Left ventricle myocardium inferior (tissue), 1 donor: ENCODE measurements around the gene COL6A6. TPM values are rescaled to one million over a fixed set of nuclear protein-coding genes. Genes with fewer than 3 reads are reported as not detected.

Experiments
- DNase-seq: peaks from one replicate; pipeline ENCODE4 v3.0.0-alpha.2; 2020
- H3K27ac ChIP-seq: fragments of 200-600 bp; replicated peaks from 2 replicates; pipeline ENCODE4 v1.8.0; 2021
- H3K27me3 ChIP-seq: fragments of 200-600 bp; 2 replicates; pipeline ENCODE4 v1.8.0; 2021; ENCODE audit warnings: low read depth
- H3K36me3 ChIP-seq: fragments of 200-600 bp; 2 replicates; pipeline ENCODE4 v1.8.0; 2021
- H3K4me1 ChIP-seq: fragments of 200-600 bp; 2 replicates; pipeline ENCODE4 v1.8.0; 2021
- H3K4me3 ChIP-seq: fragments of 200-600 bp; 2 replicates; pipeline ENCODE4 v1.8.0; 2021; ENCODE audit warnings: mild to moderate bottlenecking, moderate library complexity
- H3K9me3 ChIP-seq: fragments of 200-600 bp; replicated peaks from 2 replicates; pipeline ENCODE4 v1.8.0; 2021
- CTCF ChIP-seq: fragments of 200-600 bp; IDR thresholded peaks from 2 replicates; pipeline ENCODE4 v1.8.0; 2021; ENCODE audit warnings: antibody characterized with exemption, mild to moderate bottlenecking, borderline replicate concordance
- intact Hi-C: fragments of 100-400 bp; cut with micrococcal nuclease; formaldehyde crosslinking; loops from one replicate; pipeline ENCODE4 v1.11.0; 2022
- long read RNA-seq: library from polyadenylated mRNA; unstranded; transcript quantifications from one replicate; pipeline ENCODE4 v2.0.0, GENCODE V29; 2021
- total RNA-seq: library from RNA; stranded (reverse); fragmentation: NEBNext Ultra II Directional; extraction: Animal tissue kit (Norgen Biotek cat#: 25700); gene quantifications from one replicate; pipeline ENCODE4 v1.2.1, GENCODE V29; 2021
- donor health status: DM: no; HTN: yes; CAD: no; lungs with severe emphysema.

Gene COL6A6
- total RNA-seq, result 2.1 TPM
- long read RNA-seq, result 0 reads

- H3K9me3 ChIP-seq, result no peaks in the 10 kb centered on the region
- peak within 1 kb of the TSS; percentile 59 for H3K4me3 ChIP-seq
- peaks cover 68% of the 10 kb centered on the region for H3K27me3 ChIP-seq
- intact Hi-C loops, result no loop called here
- no peak for TF ChIP-seq CTCF
- peaks cover 8% of the 10 kb centered on the region for H3K4me1 ChIP-seq
- DNase-seq, result no peak
- H3K36me3 ChIP-seq, result no peaks in the 10 kb centered on the region
- peak within 1 kb of the TSS; percentile 36 for H3K27ac ChIP-seq
Measured at GRCh38 chr3:130516645-130517512, at the start of gene COL6A6. COL6A6 (plus strand) TSS chr3:130517177; CDS start chr3:130560365, 43,188 bp downstream.

DNA sequence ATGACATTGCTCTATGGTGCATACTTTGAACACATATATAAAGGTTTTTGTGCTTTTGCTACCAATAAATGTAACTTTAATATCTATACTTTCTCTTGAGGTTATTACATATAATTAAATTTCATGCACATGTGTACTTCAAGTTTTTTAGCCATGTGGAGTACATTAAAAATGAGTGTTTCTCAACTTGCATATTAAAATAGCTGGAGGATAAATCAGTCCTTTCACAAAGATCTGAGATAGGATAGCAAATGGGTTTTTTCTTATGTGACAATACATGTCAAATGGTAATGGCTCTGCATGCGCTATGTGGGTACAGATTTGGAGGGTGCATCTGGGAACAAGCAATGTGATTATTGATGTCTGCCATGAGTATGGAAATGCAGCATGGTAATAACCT lies 48.7 kb upstream of the COL6A6 start:
- intact Hi-C loops, result no loop called here
- Histone ChIP-seq H3K27me3 (peaks cover 8% of the 10 kb centered on the region), H3K4me3 (no peak overlapping the region), H3K9me3 (no peaks in the 10 kb centered on the region), H3K27ac (no peak overlapping the region), H3K4me1 (no peaks in the 10 kb centered on the region), H3K36me3 (no peaks in the 10 kb centered on the region)
- no peak for DNase-seq
- no peak for TF ChIP-seq CTCF

GRCh38 chr3:130470126-130470525 lies 46.9 kb upstream of the COL6A6 start:
- no peaks in the 10 kb centered on the region for H3K4me1 ChIP-seq
- no peak overlapping the region for H3K27ac ChIP-seq
- H3K27me3 ChIP-seq, result peaks cover 8% of the 10 kb centered on the region
- DNase-seq, result no peak
- H3K36me3 ChIP-seq, result no peaks in the 10 kb centered on the region
- peaks cover 2% of the 10 kb centered on the region for H3K9me3 ChIP-seq
- TF ChIP-seq CTCF, result no peak
- intact Hi-C loops, result no loop called here
- H3K4me3 ChIP-seq, result no peak overlapping the region

DNA sequence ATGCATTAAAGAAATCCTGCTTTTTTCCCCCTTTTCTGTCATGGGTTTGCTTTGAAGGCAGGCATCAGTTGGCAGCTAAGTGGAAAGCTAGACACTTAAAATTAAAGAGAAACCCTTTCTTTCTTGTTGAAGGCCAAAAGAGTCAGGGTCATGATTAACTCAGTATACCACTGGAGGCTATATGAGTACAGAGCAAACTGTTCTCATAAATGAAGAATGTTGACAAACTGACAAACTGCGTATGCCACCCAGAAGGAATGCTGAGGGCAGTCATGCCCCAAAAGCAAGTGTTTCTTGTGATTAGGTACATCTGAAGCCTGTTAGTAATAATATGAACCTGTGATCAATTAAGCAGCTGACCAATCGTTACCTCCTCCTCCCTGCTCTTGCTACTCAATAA lies 43.6 kb upstream of the COL6A6 start:
- Histone ChIP-seq H3K4me1 (no peaks in the 10 kb centered on the region), H3K27ac (no peak overlapping the region), H3K4me3 (no peak overlapping the region), H3K9me3 (peaks cover 6% of the 10 kb centered on the region), H3K36me3 (no peaks in the 10 kb centered on the region), H3K27me3 (peaks cover 8% of the 10 kb centered on the region)
- DNase-seq, result no peak
- TF ChIP-seq CTCF, result no peak
- intact Hi-C loops, result no loop called here

DNA sequence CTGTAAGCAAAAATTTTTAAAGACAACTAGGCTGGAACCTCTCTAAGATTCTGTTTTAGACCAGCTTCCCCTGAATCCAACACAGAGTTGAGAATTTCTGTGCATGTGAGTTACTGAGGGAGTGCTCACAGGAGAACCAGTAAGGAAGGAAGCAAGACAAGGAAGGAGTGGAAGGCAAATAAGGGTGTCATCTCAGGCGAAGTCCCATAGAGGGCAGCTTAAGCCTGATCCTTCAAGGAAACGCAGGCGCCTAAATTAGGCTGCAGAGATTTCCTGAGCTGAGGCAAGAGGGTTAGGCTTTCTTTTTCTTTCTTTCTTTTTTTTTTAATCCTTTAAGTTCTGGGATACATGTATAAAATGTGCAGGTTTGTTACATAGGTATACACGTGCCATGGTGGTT lies 36.2 kb upstream of the COL6A6 start:
- DNase-seq, result no peak
- no peaks in the 10 kb centered on the region for H3K4me1 ChIP-seq
- TF ChIP-seq CTCF, result peak; percentile 48
- no peak overlapping the region for H3K4me3 ChIP-seq
- H3K27ac ChIP-seq, result no peak overlapping the region
- intact Hi-C loops, result no loop called here
- H3K9me3 ChIP-seq, result peaks cover 7% of the 10 kb centered on the region
- no peaks in the 10 kb centered on the region for H3K36me3 ChIP-seq
- H3K27me3 ChIP-seq, result no peaks in the 10 kb centered on the region
